ENCODE measurements around the gene AVEN. TPM values are rescaled to one million over a fixed set of nuclear protein-coding genes. Genes with fewer than 3 reads are reported as not detected.

AVEN gene
- total RNA-seq, 1 experiment from 2014 or later, result 62.7 TPM

DNA sequence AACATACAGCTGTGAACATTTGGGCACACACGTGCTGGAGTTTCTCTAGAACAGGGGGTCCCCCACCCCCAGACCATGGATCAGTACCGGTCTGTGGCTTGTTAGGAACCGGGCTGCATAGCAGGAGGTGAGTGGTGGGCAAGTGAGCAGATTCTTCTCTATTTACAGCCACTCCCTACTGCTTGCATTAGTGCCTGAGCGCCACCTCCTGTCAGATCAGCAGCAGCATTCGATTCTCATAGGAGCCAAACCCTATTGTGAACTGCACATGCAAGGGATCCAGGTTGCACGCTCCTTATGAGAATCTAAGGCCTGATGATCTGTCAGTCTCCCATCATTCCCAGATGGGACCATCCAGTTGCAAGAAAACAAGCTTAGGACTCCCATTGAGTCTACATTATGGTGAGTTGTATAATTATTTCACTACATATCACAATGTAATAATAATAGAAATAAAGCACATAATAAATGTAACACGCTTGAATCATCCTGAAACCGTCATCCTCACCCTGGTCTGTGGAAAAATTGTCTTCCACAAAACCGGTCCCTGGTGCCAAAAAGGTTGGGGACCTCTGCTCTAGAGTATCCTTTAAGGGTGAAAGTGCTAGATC lies 44.9 kb downstream of the AVEN start:
- Histone ChIP-seq H3K9me3 (replicated peaks) (no peaks in the 10 kb centered on the region), H3K36me3 (no peaks in the 10 kb centered on the region), H3K4me1 (replicated peaks) (no peaks in the 10 kb centered on the region), H3K27me3 (replicated peaks) (no peaks in the 10 kb centered on the region), H3K27ac (no peak overlapping the region), H3K4me3 (no peak overlapping the region)
- DNase-seq (ENCODE audit: low read depth in 1 of 2, low spot score in 2 of 2), result peak; percentile 27 to 51

DNA sequence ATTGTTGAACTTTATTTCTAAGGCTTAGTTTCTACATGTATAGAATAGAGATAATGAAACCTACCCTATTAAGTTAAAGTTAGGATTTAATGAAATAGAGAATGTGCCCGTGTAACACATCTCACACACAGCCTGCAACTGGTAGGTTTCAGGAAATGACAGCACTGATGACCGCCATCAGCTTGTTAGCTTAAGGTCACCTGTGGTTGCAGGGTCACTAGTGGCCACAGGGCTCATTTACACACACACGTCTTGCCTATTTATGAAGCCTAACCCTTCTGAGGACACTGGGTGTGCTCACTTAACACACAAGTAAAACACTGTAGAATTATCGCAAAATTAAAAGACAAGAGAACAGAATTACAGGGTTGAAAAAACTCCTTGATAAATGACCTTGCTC lies 50.6 kb downstream of the AVEN start:
- Histone ChIP-seq H3K4me1 (replicated peaks) (peaks cover 12% of the 10 kb centered on the region), H3K27me3 (replicated peaks) (no peaks in the 10 kb centered on the region), H3K9me3 (replicated peaks) (no peaks in the 10 kb centered on the region), H3K27ac (no peak overlapping the region), H3K36me3 (no peaks in the 10 kb centered on the region), H3K4me3 (no peak overlapping the region)
- no peak for DNase-seq (ENCODE audit: low read depth in 1 of 2, low spot score in 2 of 2)

DNA sequence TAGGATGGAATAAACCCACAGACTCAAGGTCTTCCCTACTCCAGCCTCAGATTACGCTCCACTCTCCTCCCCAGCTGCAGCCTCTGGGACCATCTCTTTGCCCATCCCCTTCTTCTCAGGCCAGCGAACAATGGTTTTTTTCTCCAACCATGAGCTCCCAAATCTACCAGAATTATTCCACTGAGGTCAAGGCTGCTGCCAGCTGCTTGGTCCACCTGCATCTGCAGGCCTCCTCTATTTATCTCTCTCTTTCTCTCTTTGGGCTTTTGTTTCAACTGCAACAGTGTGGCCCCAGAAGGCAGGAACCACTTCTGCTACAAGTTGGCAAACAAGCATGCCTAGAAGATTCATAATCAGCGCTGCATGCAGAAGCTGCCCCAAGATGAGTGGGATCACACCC lies 51.6 kb downstream of the AVEN start:
- DNase-seq (ENCODE audit: low read depth in 1 of 2, low spot score in 2 of 2), result no peak

DNA sequence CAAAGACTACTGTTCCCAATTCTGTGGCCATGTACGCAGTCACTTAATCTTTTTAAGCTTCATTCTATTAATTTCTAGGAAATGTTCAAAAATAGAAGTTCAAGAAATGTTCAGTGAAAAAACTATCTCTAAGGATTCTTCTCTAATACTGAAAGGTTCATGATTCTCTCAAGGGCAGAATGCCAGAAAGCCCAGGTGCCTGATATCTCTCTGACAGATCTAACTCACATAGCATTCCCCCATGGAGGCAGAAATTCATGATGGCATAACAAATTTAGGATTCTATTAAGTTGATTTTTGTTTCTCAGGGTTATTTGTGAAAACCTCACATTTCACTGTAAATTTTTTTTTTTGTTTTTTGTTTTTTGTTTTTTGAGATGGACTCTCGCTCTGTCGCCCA lies 53.3 kb downstream of the AVEN start:
- Histone ChIP-seq H3K27ac (peak overlapping the region; percentile 5; the same call in 1 of the 2 replicates), H3K4me3 (no peak overlapping the region), H3K4me1 (replicated peaks) (peaks cover 12% of the 10 kb centered on the region), H3K36me3 (no peaks in the 10 kb centered on the region), H3K27me3 (replicated peaks) (no peaks in the 10 kb centered on the region), H3K9me3 (replicated peaks) (no peaks in the 10 kb centered on the region)
- no peak for DNase-seq (ENCODE audit: low read depth in 1 of 2, low spot score in 2 of 2)

More for the DNA sequence above, 51.6 kb downstream of the AVEN start:
- H3K4me1 ChIP-seq (replicated peaks), result peaks cover 12% of the 10 kb centered on the region
- H3K27ac ChIP-seq, result no peak overlapping the region
- H3K27me3 ChIP-seq (replicated peaks), result no peaks in the 10 kb centered on the region
- no peaks in the 10 kb centered on the region for H3K36me3 ChIP-seq
- H3K9me3 ChIP-seq (replicated peaks), result no peaks in the 10 kb centered on the region
- H3K4me3 ChIP-seq, result no peak overlapping the region

DNA sequence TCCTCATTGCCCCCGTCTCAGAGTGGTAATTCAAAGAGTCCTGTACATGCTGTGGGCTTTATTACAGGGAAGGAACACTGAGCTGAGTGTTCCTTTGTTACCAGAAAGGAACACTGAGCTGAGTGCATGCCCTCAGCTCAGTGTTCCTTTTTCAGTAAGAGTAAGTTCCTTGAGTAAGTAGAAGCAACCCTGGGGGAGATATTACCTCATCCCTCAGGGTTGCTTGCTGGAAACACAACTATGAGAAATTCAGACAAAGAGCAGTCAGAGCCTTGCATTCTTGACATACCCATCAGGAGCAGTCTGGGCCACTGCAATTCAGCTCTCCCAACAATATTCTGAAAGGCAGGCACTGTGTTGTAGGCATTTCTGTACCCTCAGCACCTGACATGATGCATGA lies 53.7 kb downstream of the AVEN start:
- Histone ChIP-seq H3K27me3 (replicated peaks) (no peaks in the 10 kb centered on the region), H3K27ac (peak overlapping the region; percentile 63), H3K4me3 (no peak overlapping the region), H3K36me3 (no peaks in the 10 kb centered on the region), H3K4me1 (replicated peaks) (peaks cover 12% of the 10 kb centered on the region), H3K9me3 (replicated peaks) (no peaks in the 10 kb centered on the region)
- DNase-seq (ENCODE audit: low read depth in 1 of 2, low spot score in 2 of 2), result peak in 1 of 2 experiments; percentile 64

DNA sequence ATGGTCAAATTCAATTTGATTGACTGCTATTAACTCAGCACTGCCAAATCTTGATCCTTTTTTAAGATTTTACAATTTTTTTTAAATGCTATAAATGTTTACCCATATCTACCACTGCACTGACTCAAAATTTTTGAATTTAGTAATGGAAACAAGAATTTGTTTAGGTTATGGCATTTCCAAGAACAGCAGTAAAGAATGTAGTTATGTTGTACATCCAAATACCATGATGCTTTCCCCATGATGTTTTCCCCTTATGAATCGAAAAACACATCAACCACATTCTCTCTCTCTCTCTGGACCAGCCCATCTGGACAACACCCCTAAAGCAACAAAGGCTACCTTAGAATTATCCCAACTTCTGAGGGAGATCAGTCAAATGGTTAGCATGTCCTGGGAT lies 56.5 kb downstream of the AVEN start:
- no peaks in the 10 kb centered on the region for H3K9me3 ChIP-seq (replicated peaks)
- H3K36me3 ChIP-seq, result no peaks in the 10 kb centered on the region
- H3K4me1 ChIP-seq (replicated peaks), result peaks cover 12% of the 10 kb centered on the region
- no peak for DNase-seq (ENCODE audit: low read depth in 1 of 2, low spot score in 2 of 2)
- no peak overlapping the region for H3K4me3 ChIP-seq
- H3K27ac ChIP-seq, result no peak overlapping the region
- H3K27me3 ChIP-seq (replicated peaks), result no peaks in the 10 kb centered on the region

DNA sequence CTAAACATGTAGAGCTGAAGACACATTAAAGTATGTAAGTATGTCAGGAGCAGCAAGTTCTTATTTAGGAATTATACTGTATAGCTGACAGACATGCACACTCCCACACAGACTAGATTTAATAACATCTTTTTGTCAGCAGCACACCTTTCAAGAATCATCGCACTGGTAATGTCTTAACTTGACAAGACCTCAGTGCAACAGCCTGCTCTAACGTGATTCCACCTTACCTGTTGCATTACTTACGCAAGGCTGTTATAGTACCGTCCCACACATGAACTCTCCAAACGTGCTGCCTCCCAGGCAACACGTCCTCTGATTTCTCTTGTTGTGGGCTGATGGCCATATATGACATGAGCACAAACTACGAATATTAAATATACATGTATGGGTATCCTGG lies 58.8 kb downstream of the AVEN start:
- DNase-seq (ENCODE audit: low read depth in 1 of 2, low spot score in 2 of 2), result no peak
- Histone ChIP-seq H3K36me3 (no peaks in the 10 kb centered on the region), H3K9me3 (replicated peaks) (no peaks in the 10 kb centered on the region), H3K4me3 (no peak overlapping the region), H3K4me1 (replicated peaks) (peaks cover 5% of the 10 kb centered on the region), H3K27me3 (replicated peaks) (no peaks in the 10 kb centered on the region), H3K27ac (no peak overlapping the region)

DNA sequence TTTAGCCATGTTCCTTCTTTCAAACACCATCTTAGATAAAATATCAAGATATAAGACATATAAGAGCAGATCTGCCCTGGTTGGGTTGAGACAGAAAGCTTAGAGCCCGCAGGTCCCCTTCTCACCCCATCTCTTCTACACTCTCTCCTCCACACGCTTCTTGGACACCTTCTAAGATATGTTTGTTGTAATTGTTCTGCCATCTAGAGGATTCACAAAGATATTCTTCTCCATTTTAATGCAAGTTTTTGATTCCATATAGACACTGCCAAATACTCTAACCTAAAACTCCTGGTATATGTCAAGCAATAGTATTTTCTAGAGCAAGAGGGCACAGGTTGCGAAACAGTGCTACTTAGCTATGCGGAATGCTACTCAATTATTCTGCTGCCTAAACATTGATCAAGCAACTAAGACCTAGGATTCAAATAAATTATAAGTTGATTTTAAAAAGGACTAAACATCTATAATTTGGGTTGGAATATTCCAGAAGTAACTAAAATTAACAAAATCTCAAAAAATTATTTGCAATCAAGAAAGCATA lies 63.9 kb downstream of the AVEN start:
- H3K27ac ChIP-seq, result no peak overlapping the region
- no peak for DNase-seq (ENCODE audit: low read depth in 1 of 2, low spot score in 2 of 2)
- no peak overlapping the region for H3K4me3 ChIP-seq
- H3K9me3 ChIP-seq (replicated peaks), result no peaks in the 10 kb centered on the region
- H3K36me3 ChIP-seq, result no peaks in the 10 kb centered on the region
- no peaks in the 10 kb centered on the region for H3K4me1 ChIP-seq (replicated peaks)
- no peaks in the 10 kb centered on the region for H3K27me3 ChIP-seq (replicated peaks)

DNA sequence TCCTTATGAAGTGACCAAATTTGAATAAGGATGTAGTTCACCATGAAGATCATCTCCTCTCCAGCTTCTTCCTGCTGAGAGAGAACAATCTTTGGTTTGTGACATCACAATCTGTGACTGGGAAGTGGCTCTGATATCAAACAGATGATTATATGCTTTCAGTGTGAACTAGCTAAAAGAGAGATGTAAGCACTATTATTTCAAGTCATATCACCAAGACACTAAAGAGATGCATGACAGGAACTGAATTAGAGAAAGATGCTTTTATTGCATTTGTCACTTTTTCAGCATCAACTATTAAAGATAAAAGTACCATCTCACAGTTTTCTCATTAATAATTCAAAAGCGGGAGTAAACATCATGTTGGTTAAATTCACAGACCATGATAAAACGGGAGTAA lies 67.2 kb downstream of the AVEN start:
- no peak overlapping the region for H3K27ac ChIP-seq
- no peak overlapping the region for H3K4me3 ChIP-seq
- H3K4me1 ChIP-seq (replicated peaks), result no peaks in the 10 kb centered on the region
- no peaks in the 10 kb centered on the region for H3K36me3 ChIP-seq
- DNase-seq (ENCODE audit: low read depth in 1 of 2, low spot score in 2 of 2), result no peak
- no peaks in the 10 kb centered on the region for H3K27me3 ChIP-seq (replicated peaks)
- no peaks in the 10 kb centered on the region for H3K9me3 ChIP-seq (replicated peaks)

DNA sequence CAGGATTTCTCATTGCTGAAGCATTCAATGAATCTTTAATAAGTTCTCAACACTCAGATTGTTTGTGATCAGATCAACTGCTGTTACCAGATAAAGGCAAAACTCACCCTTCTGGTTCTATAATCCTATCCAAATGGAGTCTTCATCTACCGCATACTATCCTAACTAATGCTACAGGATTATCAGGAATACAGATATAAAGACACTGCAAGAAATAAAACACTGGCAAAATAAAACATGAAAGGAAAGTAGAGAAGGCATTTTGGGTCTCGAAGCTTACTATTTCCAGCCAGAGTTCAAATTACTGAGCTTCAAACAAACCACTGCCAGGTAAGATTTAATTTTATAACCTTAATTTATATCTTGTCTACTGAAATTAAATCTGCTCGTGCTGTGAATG lies 70.2 kb downstream of the AVEN start:
- Histone ChIP-seq H3K4me1 (replicated peaks) (peaks cover 22% of the 10 kb centered on the region), H3K4me3 (no peak overlapping the region), H3K36me3 (no peaks in the 10 kb centered on the region), H3K27ac (no peak overlapping the region), H3K9me3 (replicated peaks) (no peaks in the 10 kb centered on the region), H3K27me3 (replicated peaks) (no peaks in the 10 kb centered on the region)
- no peak for DNase-seq (ENCODE audit: low read depth in 1 of 2, low spot score in 2 of 2)

DNA sequence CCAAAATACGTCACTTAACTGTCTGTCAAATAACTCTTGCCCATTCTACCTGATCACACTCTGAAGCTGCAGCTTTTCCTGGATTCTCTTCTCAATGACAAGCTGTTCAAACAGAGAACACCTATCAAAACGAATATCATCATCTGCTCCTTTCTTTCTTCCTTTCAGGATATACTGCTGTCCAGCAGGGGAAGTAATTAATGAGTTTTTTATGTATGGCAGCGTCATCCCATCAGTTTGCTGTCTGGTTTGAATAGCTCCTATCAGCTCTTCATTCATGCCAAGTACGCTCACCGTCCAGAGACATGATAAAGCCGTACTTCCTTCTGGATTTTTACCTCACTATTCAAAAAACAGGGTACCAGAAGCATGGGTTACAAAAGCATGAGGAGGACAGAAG lies 70.8 kb downstream of the AVEN start, which contains the start of gene CHRM5:
TSS of gene CHRM5 (plus strand) at position 274 of the 400 bp plus-strand sequence. CDS start 94,221 bp downstream, outside the sequence.
- Histone ChIP-seq H3K9me3 (replicated peaks) (no peaks in the 10 kb centered on the region), H3K36me3 (no peaks in the 10 kb centered on the region), H3K4me1 (replicated peaks) (peaks cover 22% of the 10 kb centered on the region), H3K27me3 (replicated peaks) (no peaks in the 10 kb centered on the region), H3K4me3 (no peak within 1 kb of the TSS), H3K27ac (no peak within 1 kb of the TSS)
- no peak for DNase-seq (ENCODE audit: low read depth in 1 of 2, low spot score in 2 of 2)

DNA sequence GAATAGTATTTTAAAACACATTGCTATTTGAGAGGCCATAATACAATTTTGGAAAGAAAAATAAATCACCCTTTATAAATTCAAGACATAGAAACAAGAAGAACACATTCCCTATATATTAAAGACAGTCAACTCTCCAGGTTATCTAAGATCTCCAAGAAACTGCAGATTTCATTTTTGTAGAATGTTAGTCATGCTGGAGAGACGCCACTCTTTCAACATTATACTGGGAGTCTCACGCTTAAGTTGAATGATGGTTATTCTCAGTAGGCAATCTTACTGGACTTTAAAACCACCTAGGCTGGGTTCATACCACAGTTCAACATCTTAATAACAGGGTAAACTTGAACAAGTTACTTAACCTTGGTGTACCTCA lies 74.4 kb downstream of the AVEN start:
- Histone ChIP-seq H3K27ac (peak overlapping the region; percentile 33), H3K4me1 (replicated peaks) (peaks cover 22% of the 10 kb centered on the region), H3K9me3 (replicated peaks) (no peaks in the 10 kb centered on the region), H3K36me3 (no peaks in the 10 kb centered on the region), H3K27me3 (replicated peaks) (no peaks in the 10 kb centered on the region), H3K4me3 (no peak overlapping the region)
- DNase-seq (ENCODE audit: low read depth in 1 of 2, low spot score in 2 of 2), result peak in 1 of 2 experiments; percentile 64

DNA sequence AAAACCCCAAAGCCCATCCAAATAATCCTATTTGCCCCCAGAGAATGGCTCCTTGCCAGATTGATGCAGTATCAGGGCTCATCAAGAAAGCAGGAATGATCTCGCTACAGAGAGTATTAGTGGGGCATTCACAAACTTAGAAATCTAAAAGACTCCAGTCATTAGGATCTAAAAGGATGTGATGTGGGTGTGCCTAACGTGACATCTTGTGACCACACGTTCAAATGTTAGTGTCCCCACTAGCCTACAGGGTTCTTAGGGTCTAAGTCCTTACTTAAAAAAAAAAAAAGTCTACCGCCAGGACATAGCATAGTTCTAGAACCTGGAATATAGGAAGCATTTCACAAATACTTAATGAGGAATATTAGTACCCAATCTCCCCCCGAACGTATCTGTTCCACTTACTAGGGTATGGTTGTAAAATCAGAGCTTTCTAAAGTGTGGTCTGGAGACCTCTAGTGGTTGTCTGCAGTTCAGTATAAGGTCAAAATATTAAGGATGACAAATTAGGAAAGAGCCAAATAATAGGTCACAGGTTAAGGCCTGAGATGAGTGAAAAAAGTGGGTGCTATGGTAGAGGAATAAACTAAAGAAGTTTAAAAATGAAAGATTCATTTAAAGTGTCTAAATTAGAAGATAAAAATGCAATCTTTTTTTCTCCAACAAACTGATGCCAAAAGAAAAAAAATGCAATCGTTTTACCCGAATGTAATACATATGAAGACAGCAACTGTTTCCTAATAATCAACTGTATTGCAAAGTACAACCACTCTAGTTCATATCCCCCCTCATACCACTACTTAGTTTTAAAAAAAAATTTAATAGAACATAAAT lies 75.0 kb downstream of the AVEN start:
- no peaks in the 10 kb centered on the region for H3K9me3 ChIP-seq (replicated peaks)
- H3K4me3 ChIP-seq, result no peak overlapping the region
- peaks cover 22% of the 10 kb centered on the region for H3K4me1 ChIP-seq (replicated peaks)
- peak in 1 of 2 experiments; percentile 59 for DNase-seq (ENCODE audit: low read depth in 1 of 2, low spot score in 2 of 2)
- H3K27ac ChIP-seq, result 0 out of 2 replicates have a peak overlapping the region, but pooled peaks have one; percentile 33
- H3K36me3 ChIP-seq, result no peaks in the 10 kb centered on the region
- H3K27me3 ChIP-seq (replicated peaks), result no peaks in the 10 kb centered on the region

DNA sequence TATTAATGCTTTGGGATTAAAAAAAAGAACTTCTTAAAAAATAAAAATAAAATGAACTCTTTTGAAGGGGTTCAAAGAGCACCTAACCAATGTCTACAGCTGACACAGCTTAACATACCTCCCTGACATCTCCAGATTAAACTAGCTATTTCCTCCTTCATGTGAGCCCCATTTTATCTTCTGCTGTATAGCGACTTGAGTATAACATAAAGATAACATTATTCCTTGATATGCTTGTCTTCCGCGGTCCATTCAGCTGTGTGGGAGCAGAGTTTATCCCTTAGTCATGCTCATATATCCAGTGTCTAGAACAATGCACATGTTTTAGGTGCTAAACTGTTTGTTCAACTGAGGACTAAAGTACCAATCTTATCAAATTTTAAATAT lies 78.5 kb downstream of the AVEN start:
- DNase-seq (ENCODE audit: low read depth in 1 of 2, low spot score in 2 of 2), result no peak
- no peak overlapping the region for H3K4me3 ChIP-seq
- H3K9me3 ChIP-seq (replicated peaks), result no peaks in the 10 kb centered on the region
- H3K4me1 ChIP-seq (replicated peaks), result peaks cover 18% of the 10 kb centered on the region
- no peaks in the 10 kb centered on the region for H3K27me3 ChIP-seq (replicated peaks)
- no peaks in the 10 kb centered on the region for H3K36me3 ChIP-seq
- H3K27ac ChIP-seq, result no peak overlapping the region

Data from SJSA1 (cell line).